NCI-H345 (cell line): ENCODE measurements around the gene RAPGEF6.
"Not testable (repeated sequence)": the region's sequence is repeated elsewhere in the genome, so short reads cannot be mapped to it uniquely, and the experiment has no call there.

Experiments used
- DNase-seq: peaks from one replicate; lab custom pipeline; 2025; lab: John Stamatoyannopoulos, UW

Gene RAPGEF6

GRCh38 chr5:131495536-131496399 is 139.3 kb downstream of the RAPGEF6 start:
- no peak for DNase-seq

DNA sequence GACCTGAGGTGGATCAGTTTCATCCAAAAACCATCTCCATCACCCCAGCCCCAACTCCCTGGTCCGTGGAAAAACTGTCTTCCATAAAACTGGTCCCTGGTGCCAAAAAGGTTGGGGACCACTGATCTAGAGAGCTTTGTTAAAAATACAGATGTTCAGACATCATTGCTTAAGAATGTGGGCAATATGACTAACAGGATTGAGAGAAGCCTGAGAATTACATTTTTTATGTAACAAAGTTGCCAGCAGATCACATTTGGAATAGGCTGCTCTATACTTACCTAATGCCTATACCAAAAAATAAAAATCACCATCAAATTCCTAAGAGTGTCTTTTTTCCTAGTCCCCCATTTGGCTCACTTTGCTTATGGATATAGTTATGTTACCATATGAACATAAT is 143.3 kb downstream of the RAPGEF6 start:
- no peak for DNase-seq

DNA sequence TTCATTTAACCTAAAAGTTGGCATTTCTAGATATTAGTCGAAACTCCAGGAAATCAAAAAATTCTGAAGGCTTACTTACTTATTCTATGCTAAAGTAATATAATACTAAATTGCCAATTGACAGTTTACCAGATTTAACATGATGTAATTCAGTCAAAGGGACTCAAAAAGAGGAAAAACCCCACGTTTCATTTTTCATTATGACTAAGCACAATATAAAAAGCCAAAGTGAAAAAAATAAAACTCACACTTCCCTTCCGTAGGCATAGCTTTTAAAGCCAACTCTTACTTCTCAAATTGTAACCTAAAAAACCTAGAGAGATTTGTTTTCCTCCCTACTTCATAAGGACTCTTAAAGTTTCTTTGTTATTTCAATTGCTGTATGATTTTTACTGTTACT is 146.6 kb downstream of the RAPGEF6 start:
- DNase-seq, result no peak

- DNase-seq, result not testable (repeated sequence)
These were observed 147.7 kb downstream of the RAPGEF6 start for GRCh38 chr5:131487371-131487770.

DNA sequence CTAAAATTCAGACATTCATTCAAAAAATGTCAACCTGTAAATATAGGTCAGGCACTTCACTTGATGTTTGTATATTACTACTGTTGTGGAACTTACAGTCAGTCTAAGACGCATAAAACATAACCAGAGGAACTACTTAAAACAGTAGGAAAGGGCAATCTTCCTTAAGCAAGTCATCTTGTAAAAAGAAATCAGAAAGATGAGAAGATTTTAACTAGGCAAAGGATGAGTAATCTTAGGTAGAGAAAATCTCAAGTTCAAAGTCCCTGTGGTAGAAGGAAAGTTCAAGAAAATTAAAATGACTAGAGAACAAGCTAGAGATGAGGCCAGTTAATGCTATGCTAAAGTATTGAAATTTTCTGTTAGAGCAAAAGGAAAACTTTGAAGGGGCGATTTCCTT is 152.4 kb downstream of the RAPGEF6 start:
- no peak for DNase-seq

DNA sequence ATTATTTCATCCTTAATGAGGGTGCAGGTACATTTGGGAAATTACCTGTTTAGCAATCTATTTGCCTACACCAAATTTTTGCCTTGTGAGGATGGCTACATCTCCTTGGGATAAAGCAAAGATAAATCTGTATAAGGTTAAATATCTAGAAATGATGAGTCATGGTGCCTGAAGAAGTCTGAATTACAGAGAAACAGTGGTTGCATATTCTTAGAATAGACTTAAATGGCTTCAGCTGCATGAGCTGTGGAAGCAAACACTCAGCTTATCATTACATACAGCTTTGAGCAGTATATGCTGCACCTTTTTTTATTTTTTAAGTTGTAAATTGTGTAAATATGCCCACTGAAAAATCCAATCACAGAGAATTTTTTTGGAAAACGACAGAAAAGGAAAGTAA is 153.5 kb downstream of the RAPGEF6 start:
- no peak for DNase-seq

DNA sequence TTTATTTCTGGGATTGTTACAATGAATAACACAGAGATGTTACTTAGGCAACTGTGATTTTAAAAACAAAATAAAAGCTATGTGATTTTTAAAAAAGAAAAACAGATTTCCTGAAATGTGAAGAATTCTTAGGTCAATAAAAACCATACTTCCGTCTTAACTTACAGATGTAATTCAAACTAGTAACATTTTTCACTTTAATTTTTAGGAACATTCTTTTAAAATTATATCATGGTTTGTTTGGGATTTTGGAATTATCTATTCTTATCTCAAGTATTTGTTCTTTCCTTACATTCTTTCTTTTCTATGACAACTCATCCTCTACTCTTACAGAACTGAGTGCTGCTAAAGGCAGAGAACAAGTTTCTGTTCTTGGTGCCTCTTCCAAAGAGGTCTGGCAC is 159.5 kb downstream of the RAPGEF6 start:
- no peak for DNase-seq

GRCh38 chr5:131473731-131474130 is 161.3 kb downstream of the RAPGEF6 start:
- no peak for DNase-seq

DNA sequence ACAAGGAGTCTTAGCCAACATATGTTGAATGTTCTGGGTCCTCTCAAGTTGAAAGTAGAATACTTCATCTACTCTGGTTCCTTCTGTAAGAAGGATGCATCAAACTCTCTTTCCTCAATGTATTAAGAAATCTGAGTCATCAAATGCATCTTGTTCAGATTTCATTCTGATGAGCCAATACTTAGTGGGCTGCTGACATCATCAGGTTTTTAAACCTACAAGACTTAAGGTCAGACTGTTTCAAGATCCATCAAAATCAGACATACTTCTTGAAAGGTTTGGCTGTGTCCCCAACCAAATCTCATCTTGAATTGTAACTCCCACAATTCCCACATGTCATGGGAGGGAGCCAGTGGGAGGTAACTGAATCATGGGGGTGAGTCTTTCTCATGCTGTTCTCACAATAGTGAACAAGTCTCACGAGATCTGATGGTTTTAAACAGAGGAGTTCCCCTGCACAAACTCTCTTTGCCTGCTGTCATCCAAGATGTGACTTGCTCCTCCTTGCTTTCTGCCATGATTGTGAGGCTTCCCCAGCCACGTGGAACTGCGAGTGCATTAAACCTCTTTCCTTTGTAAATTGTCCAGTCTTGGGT is 168.8 kb downstream of the RAPGEF6 start:
- no peak for DNase-seq

- DNase-seq, result no peak
These were observed 171.4 kb downstream of the RAPGEF6 start for GRCh38 chr5:131463656-131464055.

DNA sequence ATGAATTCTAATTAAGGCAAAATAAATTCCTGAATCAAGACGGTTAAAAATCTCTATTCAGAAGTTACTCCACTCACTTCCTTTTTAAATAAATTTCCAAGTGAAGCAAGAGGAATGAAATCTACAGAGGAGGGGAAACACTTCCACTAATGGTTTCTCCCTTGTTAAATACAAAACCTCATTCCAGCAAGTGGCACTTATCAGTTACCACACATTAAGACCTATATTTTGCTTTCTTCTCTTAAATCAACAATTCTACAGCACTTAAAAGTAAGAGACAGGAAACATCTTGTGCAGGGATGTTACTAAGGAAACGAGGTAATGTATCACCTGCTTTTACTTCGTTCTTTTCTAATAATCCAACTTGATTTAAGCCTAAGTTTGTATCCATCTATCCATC is 172.6 kb downstream of the RAPGEF6 start:
- no peak for DNase-seq

DNA sequence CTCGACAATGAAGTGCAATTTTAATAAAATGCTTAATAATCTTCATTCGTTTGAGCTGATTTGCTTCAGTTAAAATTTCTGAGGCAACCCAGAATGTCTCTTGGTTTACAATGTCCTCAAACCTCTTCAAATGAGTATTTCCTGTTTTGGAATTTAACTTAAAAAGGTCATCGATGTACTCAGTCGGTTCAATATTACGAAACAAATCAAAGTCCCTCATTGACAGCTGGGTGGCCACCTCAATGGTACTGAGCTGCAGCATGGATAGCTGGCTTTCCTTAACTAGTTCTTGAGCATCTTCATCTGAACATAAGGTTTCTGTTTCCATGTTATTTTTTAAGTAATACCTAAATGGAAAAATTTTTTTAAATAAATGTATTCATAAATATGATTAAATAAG is 173.3 kb downstream of the RAPGEF6 start:
- no peak for DNase-seq

GRCh38 chr5:131460867-131461572 is 174.0 kb downstream of the RAPGEF6 start:
- DNase-seq, result no peak

- DNase-seq, result no peak
These were observed 174.9 kb downstream of the RAPGEF6 start for GRCh38 chr5:131460133-131460532.

DNA sequence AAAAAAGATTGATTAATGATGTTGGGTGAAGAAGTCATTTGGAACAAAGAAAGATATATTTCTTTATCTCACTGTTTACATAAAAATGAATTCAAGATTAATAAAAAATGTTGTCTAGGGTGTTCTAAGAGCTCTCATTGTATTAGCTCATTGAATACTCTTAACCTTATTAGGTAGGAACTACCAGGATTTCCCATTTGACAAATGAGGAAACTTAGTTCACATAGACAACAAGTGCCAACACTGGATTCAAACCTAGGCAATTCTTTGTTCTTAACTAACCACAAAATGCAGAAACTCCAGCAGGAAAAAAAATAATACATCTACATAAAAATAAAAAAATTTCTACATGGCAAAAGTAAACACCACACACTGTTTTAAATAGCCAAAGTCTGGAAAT is 175.8 kb downstream of the RAPGEF6 start:
- DNase-seq, result no peak

- DNase-seq, result no peak
These were observed 177.8 kb downstream of the RAPGEF6 start for GRCh38 chr5:131457193-131457592.

GRCh38 chr5:131450941-131451340 is 184.1 kb downstream of the RAPGEF6 start:
- no peak for DNase-seq

GRCh38 chr5:131441184-131441583 is 193.8 kb downstream of the RAPGEF6 start:
- no peak for DNase-seq

GRCh38 chr5:131436081-131436480 is 198.9 kb downstream of the RAPGEF6 start:
- no peak for DNase-seq

- DNase-seq, result no peak
These were observed 201.9 kb downstream of the RAPGEF6 start for GRCh38 chr5:131433109-131433508.

GRCh38 chr5:131431794-131432193 is 203.2 kb downstream of the RAPGEF6 start:
- no peak for DNase-seq

DNA sequence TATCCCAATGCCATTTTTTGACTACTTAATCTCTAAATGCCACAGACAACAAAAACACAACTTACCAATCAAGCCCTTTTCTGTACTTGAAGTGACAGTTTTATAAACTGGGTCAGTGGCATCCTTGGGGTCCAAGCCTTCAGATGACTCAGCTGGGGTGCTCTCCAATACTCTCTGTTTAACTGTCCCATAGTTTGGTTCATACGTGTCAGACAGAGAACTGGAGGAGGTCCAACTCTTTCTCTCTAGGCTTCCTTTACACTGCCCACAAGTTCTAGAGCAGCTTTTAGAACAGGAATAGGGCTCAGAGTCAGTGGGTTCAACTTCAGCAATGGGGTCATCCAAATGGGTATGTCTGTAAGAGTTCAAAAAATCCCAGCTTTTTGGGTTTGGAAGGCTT is 204.2 kb downstream of the RAPGEF6 start:
- DNase-seq, result no peak

- no peak for DNase-seq
These were observed 209.0 kb downstream of the RAPGEF6 start for GRCh38 chr5:131426011-131426410.
